GM19328 (cell line): ENCODE data around the gene ZNF329.
"Not testable (repeated sequence)": the region's sequence is repeated elsewhere in the genome, so short reads cannot be mapped to it uniquely, and the experiment has no call there.

Experiments
- ATAC-seq: cut with Tn5 transposase; IDR thresholded peaks from one replicate; pipeline ENCODE4 v1.9.1; 2021; ENCODE audit warnings: mild to moderate bottlenecking, moderate library complexity; ENCODE audit not compliant: unreplicated experiment

The ZNF329 gene

GRCh38 chr19:58150328-58150921, at the start of gene ZNF329:
Gene ZNF329, minus strand, starts transcription at chr19:58150789. Its CDS starts 21,286 bp downstream, at chr19:58129503.
- peak; percentile 55 for ATAC-seq

GRCh38 chr19:58196901-58197616, 46.5 kb upstream of the ZNF329 start:
- ATAC-seq: no peak

- no peak for ATAC-seq
Measured at GRCh38 chr19:58183817-58184215, 33.2 kb upstream of the ZNF329 start.

- ATAC-seq: peak; percentile 79
Measured at GRCh38 chr19:58182989-58183816, 32.6 kb upstream of the ZNF329 start, which contains the start of gene ZNF274. Gene ZNF274, plus strand, starts transcription at chr19:58183061. Its CDS starts 905 bp downstream, at chr19:58183966.

- no peak for ATAC-seq
Measured at GRCh38 chr19:58182577-58182988, 32.0 kb upstream of the ZNF329 start.

GRCh38 chr19:58181902-58182576, 31.4 kb upstream of the ZNF329 start:
- ATAC-seq: no peak

- ATAC-seq: no peak
Measured at GRCh38 chr19:58170860-58171259, 20.3 kb upstream of the ZNF329 start.

- ATAC-seq: no peak
Measured at GRCh38 chr19:58166708-58167280, 16.2 kb upstream of the ZNF329 start.

- no peak for ATAC-seq
Measured at GRCh38 chr19:58166268-58166667, 15.7 kb upstream of the ZNF329 start.

GRCh38 chr19:58157045-58157728, 6.6 kb upstream of the ZNF329 start:
- ATAC-seq: no peak

GRCh38 chr19:58154679-58155648, 4.4 kb upstream of the ZNF329 start:
- peak; percentile 65 for ATAC-seq

GRCh38 chr19:58154287-58154678, 3.7 kb upstream of the ZNF329 start:
- ATAC-seq: no peak

GRCh38 chr19:58153386-58153785, 2.8 kb upstream of the ZNF329 start:
- no peak for ATAC-seq

- not testable (repeated sequence) for ATAC-seq
Measured at GRCh38 chr19:58147475-58147874, 3.1 kb downstream of the ZNF329 start.

- ATAC-seq: no peak
Measured at GRCh38 chr19:58145849-58146248, 4.7 kb downstream of the ZNF329 start.

- ATAC-seq: no peak
Measured at GRCh38 chr19:58134244-58134643, 16.3 kb downstream of the ZNF329 start.

- no peak for ATAC-seq
Measured at GRCh38 chr19:58129284-58129683, 21.3 kb downstream of the ZNF329 start.

- ATAC-seq: no peak
Measured at GRCh38 chr19:58128041-58128685, 22.4 kb downstream of the ZNF329 start.
